ENCODE results near the gene GRM5.
A peak's percentile ranks its signal among the peaks of the same experiment; 100 is the strongest.
"Not testable (repeated sequence)": the region's sequence is repeated elsewhere in the genome, so short reads cannot be mapped to it uniquely, and the experiment has no call there.

The GRM5 gene

GRCh38 chr11:88543902-88544655 is 521.7 kb downstream of the GRM5 start:
- peak; percentile 40 for DNase-seq (ENCODE audit: low read depth)

DNA sequence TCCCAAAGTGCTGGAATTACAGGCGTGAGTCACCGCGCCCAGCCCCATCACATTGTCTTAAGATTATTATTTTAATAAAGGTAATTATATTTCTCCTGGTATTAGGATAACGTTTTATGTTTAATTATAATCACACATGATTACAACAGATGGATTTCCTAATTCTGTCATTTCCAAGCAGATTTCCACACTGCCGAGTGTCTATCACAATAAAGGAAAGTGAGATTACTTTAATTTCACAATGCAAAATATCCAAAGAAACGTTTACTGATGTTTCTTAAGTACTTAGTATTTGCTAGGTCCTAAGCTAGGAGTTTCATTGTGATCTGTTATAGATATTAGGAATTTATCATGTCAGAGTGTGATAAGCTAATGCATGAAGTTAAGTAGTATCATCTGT is 524.8 kb downstream of the GRM5 start:
- no peak for DNase-seq (ENCODE audit: low read depth)

- no peak for DNase-seq (ENCODE audit: low read depth)
These were observed 527.7 kb downstream of the GRM5 start for GRCh38 chr11:88538098-88538497.

DNA sequence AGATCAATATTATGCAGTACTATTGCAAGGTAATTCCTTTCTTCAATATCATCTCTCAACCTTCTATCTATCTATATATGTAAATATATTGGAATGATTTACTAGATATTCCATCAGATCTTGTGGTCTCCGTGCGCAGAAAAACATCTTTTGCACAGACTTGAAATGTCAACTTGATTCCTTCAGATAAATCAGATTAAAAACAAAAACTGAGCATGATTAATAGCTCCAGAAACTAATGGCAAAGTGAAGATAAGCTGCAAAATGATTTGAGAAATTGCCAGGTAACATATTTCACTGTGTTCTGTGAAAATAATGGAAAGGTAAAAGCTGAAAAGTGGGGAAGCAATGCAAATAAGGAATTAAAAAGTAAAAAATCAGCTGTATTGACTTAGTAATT is 528.2 kb downstream of the GRM5 start:
- no peak for DNase-seq (ENCODE audit: low read depth)

GRCh38 chr11:88536616-88537265 is 529.0 kb downstream of the GRM5 start:
- no peak for DNase-seq (ENCODE audit: low read depth)

- DNase-seq (ENCODE audit: low read depth) = no peak
These were observed 529.8 kb downstream of the GRM5 start for GRCh38 chr11:88535916-88536547.

GRCh38 chr11:88535266-88535665 is 530.5 kb downstream of the GRM5 start:
- DNase-seq (ENCODE audit: low read depth) = no peak

DNA sequence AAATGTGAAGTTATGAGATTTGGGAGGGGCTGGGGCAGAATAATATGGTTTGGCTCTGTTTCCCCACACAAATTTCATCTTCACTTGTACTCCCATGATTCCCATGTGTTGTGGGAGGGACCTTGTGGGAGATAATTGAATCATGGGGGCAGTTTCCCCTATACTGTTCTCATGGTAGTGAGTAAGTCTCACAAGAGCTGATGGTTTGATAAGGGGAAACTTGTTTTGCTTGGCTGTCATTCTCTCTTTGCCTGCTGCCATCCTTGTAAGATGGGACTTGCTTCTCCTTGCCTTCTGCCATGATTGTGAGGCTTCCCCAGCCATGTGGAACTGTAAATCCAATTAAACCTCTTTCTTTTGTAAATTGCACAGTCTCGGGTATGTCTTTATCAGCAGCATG is 531.1 kb downstream of the GRM5 start:
- DNase-seq (ENCODE audit: low read depth) = not testable (repeated sequence)

DNA sequence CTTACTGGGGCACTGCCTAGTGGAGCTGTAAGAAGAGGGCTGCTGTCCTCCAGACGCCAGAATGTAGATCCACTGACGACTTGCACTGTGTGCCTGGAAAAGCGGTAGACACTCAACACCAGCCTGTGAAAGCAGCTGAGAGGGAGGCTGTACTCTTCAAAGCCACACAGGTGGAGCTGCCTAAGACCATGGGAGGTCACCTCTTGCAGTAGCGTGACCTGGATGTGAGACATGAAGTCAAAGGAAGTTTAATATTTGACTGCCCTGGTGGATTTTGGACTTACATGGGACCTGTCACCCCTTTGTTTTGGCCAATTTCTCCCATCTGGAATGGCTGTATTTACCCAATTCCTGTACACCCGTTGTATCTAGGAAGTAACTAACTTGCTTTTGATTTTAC is 531.6 kb downstream of the GRM5 start:
- no peak for DNase-seq (ENCODE audit: low read depth)

- no peak for DNase-seq (ENCODE audit: low read depth)
These were observed 532.8 kb downstream of the GRM5 start for GRCh38 chr11:88533001-88533400.

GRCh38 chr11:88531831-88532230 is 534.0 kb downstream of the GRM5 start:
- no peak for DNase-seq (ENCODE audit: low read depth)

DNA sequence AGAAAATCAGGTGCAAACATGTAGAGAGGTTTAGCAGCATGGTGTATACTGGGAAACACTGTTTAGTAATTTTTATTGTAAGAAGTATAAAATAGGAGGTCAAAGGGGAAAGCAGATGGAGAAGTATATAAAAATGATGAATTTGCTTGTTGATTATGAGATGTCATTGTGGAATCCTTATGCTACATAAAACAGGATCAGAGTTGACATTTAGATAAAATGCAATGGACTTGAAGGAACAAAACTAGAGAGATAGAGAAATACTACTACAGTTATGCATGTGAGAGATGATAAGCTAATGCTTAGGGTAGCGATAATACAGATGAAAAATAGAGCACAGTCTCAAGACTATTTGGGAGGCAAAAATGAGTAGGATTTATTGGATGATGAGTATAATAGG is 536.4 kb downstream of the GRM5 start:
- DNase-seq (ENCODE audit: low read depth) = no peak

- no peak for DNase-seq (ENCODE audit: low read depth)
These were observed 542.3 kb downstream of the GRM5 start for GRCh38 chr11:88523386-88524071.

GRCh38 chr11:88522624-88523385 is 543.0 kb downstream of the GRM5 start:
- DNase-seq (ENCODE audit: low read depth) = no peak

- no peak for DNase-seq (ENCODE audit: low read depth)
These were observed 544.0 kb downstream of the GRM5 start for GRCh38 chr11:88521799-88522201.

DNA sequence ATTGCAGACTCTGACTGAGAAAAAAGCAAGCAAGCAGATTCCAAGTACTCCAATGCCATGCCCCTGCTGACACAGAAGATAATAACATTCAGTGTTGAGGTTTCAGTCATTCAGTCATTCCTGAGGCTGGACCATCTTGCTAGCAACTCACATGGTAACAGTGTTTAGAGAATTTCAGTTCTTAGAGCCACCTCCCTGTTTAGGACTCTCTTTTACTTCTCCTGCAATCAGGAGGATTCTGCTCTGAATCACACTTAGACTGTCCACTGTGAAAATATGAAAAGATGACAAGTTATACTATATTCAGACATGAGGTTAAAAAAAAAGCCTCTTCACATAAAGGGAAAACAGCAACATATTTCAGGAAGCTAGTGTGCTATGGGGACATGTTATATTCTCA is 544.4 kb downstream of the GRM5 start:
- DNase-seq (ENCODE audit: low read depth) = no peak

DNA sequence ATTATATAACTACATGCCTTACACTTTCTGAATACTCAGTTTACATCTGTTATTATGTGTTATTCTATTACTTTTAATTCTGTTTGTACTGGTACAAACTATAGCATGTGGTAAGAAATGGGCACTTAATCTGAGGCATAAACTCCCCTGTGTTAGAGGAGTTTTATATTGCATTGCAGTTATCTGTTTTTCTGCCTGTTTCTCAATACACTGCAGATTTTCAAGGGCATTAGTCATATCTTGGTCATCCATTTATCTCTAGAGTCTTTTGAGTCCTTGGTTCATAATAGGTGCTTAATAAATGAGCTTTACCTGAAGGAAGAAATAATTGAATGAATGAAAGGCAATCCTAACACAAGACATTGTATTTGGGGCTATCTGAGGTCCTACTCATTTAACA is 545.4 kb downstream of the GRM5 start:
- DNase-seq (ENCODE audit: low read depth) = no peak

GRCh38 chr11:88515002-88515401 is 550.8 kb downstream of the GRM5 start:
- no peak for DNase-seq (ENCODE audit: low read depth)

- DNase-seq (ENCODE audit: low read depth) = no peak
These were observed 554.8 kb downstream of the GRM5 start for GRCh38 chr11:88511006-88511405.

- DNase-seq (ENCODE audit: low read depth) = no peak
These were observed 556.8 kb downstream of the GRM5 start for GRCh38 chr11:88508759-88509581.

GRCh38 chr11:88508418-88508758 is 557.4 kb downstream of the GRM5 start:
- no peak for DNase-seq (ENCODE audit: low read depth)
